Tibial nerve (tissue), 3 donors: ENCODE measurements around the gene KRT3.

Experiments
- CTCF ChIP-seq, 5 experiments: fragments of 200-600 bp in 3 of 5; fragments of 450-650 bp in 2 of 5; sonication (generic) in 3 of 5; IDR thresholded peaks; one replicate each; pipeline ENCODE4 v1.5.1; 2016 to 2019; ENCODE audit warnings: antibody characterized with exemption in 5 of 5, mild to moderate bottlenecking in 3 of 5, moderate library complexity in 2 of 5
- POLR2A ChIP-seq, 2 donors: fragments of 450-650 bp; IDR thresholded peaks; one replicate each; pipeline ENCODE4 v1.6.1; 2017; ENCODE audit warnings: antibody characterized with exemption in 2 of 2, mild to moderate bottlenecking in 2 of 2, moderate library complexity in 2 of 2

GRCh38 chr12:52753283-52753682 lies 42.6 kb downstream of the KRT3 start:
- TF ChIP-seq CTCF (IDR thresholded peaks at IDR 0.05) (no peak), POLR2A (IDR thresholded peaks at IDR 0.05) (no peak)
